ENCODE results near the gene HSPH1.

- no peak for TF ChIP-seq CTCF (IDR thresholded peaks at IDR 0.05)
- no peak for TF ChIP-seq POLR2AphosphoS5 (IDR thresholded peaks at IDR 0.05)
- no peak for TF ChIP-seq EP300 (IDR thresholded peaks at IDR 0.05)
Observed at GRCh38 chr13:31088826-31089420, 72.8 kb downstream of the HSPH1 start.
